Osteoblast (primary cell): ENCODE data around the gene AIF1L. TPM values are rescaled to one million over a fixed set of nuclear protein-coding genes. Genes with fewer than 3 reads are reported as not detected.

Experiments
- DNase-seq: peaks from one replicate; pipeline ENCODE4 v3.0.0; 2011; ENCODE audit warnings: low spot score, mixed read lengths; ENCODE audit not compliant: insufficient read length; ENCODE audit errors: missing footprints
- H2AFZ ChIP-seq: 2 replicates; pipeline ENCODE4 v1.6.0; 2011; ENCODE audit warnings: mild to moderate bottlenecking, low read length
- H3K27ac ChIP-seq: 2 replicates; pipeline ENCODE4 v1.5.1; 2011; ENCODE audit warnings: mild to moderate bottlenecking, low read depth, low read length, moderate library complexity
- H3K27me3 ChIP-seq: 2 replicates; pipeline ENCODE4 v1.6.0; 2012; ENCODE audit warnings: mild to moderate bottlenecking, control low read depth, inconsistent platforms, low read length, moderate library complexity; ENCODE audit not compliant: insufficient read depth
- H3K36me3 ChIP-seq: 2 replicates; pipeline ENCODE4 v1.5.1; 2011; ENCODE audit warnings: mild to moderate bottlenecking, low read length, control low read depth, moderate library complexity; ENCODE audit not compliant: insufficient read depth
- H3K4me1 ChIP-seq: 2 replicates; pipeline ENCODE4 v1.5.1; 2011; ENCODE audit warnings: mild to moderate bottlenecking, low read length, control low read depth, moderate library complexity; ENCODE audit not compliant: insufficient read depth
- H3K4me2 ChIP-seq: 2 replicates; pipeline ENCODE4 v1.6.0; 2011; ENCODE audit warnings: mild to moderate bottlenecking, low read length; ENCODE audit not compliant: insufficient read depth
- H3K4me3 ChIP-seq: fragments of 200-600 bp; sonication (generic); 3 replicates; pipeline ENCODE4 v1.5.1; 2012; ENCODE audit warnings: mild to moderate bottlenecking, low read length, inconsistent platforms; ENCODE audit not compliant: insufficient read depth
- H3K79me2 ChIP-seq: 2 replicates; pipeline ENCODE4 v1.6.0; 2012; ENCODE audit warnings: mild to moderate bottlenecking, low read length, control low read depth, inconsistent platforms; ENCODE audit not compliant: insufficient read depth
- H3K9me3 ChIP-seq: 2 replicates; pipeline ENCODE4 v1.5.1; 2011; ENCODE audit warnings: low read depth, low read length, control low read depth
- H4K20me1 ChIP-seq: 2 replicates; pipeline ENCODE4 v1.6.0; 2012; ENCODE audit warnings: mild to moderate bottlenecking, low read length, control low read depth; ENCODE audit not compliant: insufficient read depth
- CTCF ChIP-seq: IDR thresholded peaks from 2 replicates; pipeline ENCODE4 v1.5.1; 2011; ENCODE audit warnings: mild to moderate bottlenecking, low read depth, low read length, moderate library complexity; ENCODE audit errors: extremely low read depth
- total RNA-seq: library from RNA; depleted of rRNA; stranded (reverse); fragments of >200 nt; gene quantifications from 2 replicates; pipeline ENCODE4 v1.2.3, GENCODE V29; 2012

The AIF1L gene
- total RNA-seq, 1 donor: not detected

DNA sequence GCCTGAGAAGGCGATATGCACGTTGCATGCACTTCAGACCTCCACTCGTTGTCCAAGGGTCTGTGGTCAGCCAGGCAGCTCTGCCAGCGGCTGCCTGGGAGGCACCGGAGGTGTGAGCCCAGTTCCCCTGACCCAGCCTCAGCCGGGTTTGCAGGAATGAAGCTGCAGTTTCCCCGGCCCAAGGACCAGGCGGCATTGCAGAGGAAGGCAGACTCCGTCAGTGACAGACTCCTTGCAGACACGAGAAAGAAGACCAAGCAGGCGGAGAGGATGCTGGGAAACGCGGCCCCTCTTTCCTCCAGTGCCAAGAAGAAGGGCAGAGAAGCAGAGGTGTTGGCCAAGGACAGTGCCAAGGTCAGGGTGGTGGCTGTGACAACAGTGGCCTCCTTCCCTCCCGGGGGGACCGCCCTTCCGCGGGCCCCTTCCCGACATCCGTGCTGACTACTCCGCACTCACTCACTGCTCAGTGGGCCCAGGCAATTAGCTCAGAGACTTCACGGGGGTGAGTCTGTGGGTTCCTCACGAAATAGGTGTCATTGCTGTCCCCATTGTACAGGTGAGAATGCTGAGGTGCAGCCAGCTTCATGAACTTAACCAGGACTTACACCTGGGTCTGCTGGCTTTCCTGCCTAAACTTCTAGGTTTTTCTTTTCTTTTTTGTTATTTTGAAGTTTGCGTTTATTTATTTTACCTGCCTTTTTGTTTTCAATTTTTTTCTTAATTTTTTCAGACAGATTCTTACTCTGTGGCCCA, 10.8 kb upstream of the AIF1L start:
- Histone ChIP-seq H3K79me2 (no peaks in the 10 kb centered on the region), H3K4me3 (no peak overlapping the region), H2AFZ (no peak overlapping the region), H3K27me3 (peaks cover 10% of the 10 kb centered on the region), H3K4me1 (no peaks in the 10 kb centered on the region), H3K27ac (no peak overlapping the region), H3K36me3 (no peaks in the 10 kb centered on the region), H3K4me2 (no peak overlapping the region), H3K9me3 (no peaks in the 10 kb centered on the region), H4K20me1 (no peaks in the 10 kb centered on the region)
- TF ChIP-seq CTCF: no peak
- no peak for DNase-seq

DNA sequence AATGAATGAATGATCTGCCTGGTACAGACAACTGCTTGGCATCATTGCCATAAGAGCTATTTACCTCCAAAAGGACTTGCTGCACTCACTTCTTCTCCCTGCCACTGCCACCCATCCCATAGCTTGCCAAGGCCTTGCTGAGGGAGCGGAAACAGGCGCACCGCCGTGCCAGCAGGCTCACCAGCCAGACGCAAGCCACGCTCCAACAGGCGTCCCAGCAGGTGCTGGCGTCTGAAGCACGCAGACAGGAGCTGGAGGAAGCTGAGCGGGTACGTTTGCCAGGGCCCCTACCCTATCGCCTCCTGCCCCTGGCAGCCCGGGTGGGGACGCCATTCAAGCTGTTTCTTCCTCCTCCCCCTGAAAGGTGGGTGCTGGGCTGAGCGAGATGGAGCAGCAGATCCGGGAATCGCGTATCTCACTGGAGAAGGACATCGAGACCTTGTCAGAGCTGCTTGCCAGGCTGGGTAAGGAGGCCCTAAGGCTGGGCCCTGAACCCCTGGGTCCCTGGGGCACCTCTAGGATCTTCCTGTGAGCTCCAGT, 8.9 kb upstream of the AIF1L start:
- Histone ChIP-seq H3K27me3 (peaks cover 9% of the 10 kb centered on the region), H4K20me1 (no peaks in the 10 kb centered on the region), H3K4me1 (no peaks in the 10 kb centered on the region), H2AFZ (no peak overlapping the region), H3K4me3 (no peak overlapping the region), H3K79me2 (no peaks in the 10 kb centered on the region), H3K27ac (no peak overlapping the region), H3K9me3 (no peaks in the 10 kb centered on the region), H3K4me2 (no peak overlapping the region), H3K36me3 (no peaks in the 10 kb centered on the region)
- no peak for TF ChIP-seq CTCF
- DNase-seq: no peak

DNA sequence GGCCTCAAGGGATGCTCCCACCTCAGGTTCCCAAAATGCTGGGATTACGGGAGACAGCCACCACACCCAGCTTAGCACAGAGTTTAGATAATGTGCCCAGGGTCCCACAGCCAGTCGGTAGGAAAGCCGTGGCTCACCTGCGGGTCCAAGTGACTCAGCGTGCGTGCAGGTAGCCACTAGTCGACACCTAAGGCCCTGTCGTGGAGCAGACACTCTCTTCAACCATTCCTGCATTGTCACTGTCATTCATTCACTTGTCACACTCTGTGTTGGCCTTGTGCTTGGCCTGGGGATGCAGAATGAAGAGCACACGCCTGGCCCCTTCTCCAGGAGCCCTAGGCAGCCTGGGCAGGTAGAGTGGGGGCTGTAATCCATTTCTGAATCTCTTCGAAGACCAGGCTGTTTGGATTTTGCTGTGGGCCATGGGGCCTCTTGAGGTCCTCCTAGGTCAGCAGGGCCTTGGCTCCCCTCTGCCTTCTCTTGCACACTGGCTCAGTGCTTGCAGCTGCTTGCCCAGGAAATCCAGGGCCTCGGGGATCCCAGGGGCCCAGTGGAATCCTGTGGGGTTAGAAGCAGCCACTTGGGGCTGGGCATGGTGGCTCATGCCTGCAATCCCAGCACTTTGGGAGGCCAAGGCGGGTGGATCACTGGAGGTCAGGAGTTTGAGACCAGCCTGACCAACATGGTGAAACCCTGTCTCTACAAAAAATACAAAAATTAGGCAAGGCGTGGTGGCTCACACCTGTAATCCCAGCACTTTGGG, 6.1 kb upstream of the AIF1L start:
- TF ChIP-seq CTCF: no peak
- Histone ChIP-seq H3K4me1 (no peaks in the 10 kb centered on the region), H3K4me3 (no peak overlapping the region), H3K27me3 (peaks cover 13% of the 10 kb centered on the region), H3K9me3 (no peaks in the 10 kb centered on the region), H3K27ac (no peak overlapping the region), H3K79me2 (no peaks in the 10 kb centered on the region), H2AFZ (no peak overlapping the region), H3K36me3 (no peaks in the 10 kb centered on the region), H3K4me2 (no peak overlapping the region), H4K20me1 (no peaks in the 10 kb centered on the region)
- no peak for DNase-seq
